ENCODE measurements around the gene KCNK15. TPM values are rescaled to one million over a fixed set of nuclear protein-coding genes. Genes with fewer than 3 reads are reported as not detected.

KCNK15 gene
- total RNA-seq, 1 experiment from 2014 or later, result 0.33 TPM

GRCh38 chr20:44745122-44745597 is 505 bp upstream of the KCNK15 start:
- H3K79me1 ChIP-seq (ENCODE audit: insufficient read depth, low read depth, low read length, poor library complexity, severe bottlenecking), result no peaks in the 10 kb centered on the region
- H3K27ac Mint-ChIP-seq, result no peak overlapping the region; a peak in 1 of 7 replicates
- H2BK15ac ChIP-seq (ENCODE audit: low read depth, low read length), result no peak overlapping the region
- peak overlapping the region; percentile 62 to 77 for H3K4me3 Mint-ChIP-seq
- TF ChIP-seq, protein P1, sequence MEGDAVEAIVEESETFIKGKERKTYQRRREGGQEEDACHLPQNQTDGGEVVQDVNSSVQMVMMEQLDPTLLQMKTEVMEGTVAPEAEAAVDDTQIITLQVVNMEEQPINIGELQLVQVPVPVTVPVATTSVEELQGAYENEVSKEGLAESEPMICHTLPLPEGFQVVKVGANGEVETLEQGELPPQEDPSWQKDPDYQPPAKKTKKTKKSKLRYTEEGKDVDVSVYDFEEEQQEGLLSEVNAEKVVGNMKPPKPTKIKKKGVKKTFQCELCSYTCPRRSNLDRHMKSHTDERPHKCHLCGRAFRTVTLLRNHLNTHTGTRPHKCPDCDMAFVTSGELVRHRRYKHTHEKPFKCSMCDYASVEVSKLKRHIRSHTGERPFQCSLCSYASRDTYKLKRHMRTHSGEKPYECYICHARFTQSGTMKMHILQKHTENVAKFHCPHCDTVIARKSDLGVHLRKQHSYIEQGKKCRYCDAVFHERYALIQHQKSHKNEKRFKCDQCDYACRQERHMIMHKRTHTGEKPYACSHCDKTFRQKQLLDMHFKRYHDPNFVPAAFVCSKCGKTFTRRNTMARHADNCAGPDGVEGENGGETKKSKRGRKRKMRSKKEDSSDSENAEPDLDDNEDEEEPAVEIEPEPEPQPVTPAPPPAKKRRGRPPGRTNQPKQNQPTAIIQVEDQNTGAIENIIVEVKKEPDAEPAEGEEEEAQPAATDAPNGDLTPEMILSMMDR (conservative IDR thresholded peaks at IDR 0.05), result no peak
- no peak overlapping the region for H2BK12ac ChIP-seq (ENCODE audit: insufficient read length, low read depth, low read length)
- H3K79me2 ChIP-seq (ENCODE audit: insufficient read depth, low read length), result no peaks in the 10 kb centered on the region
- H4K20me1 ChIP-seq (ENCODE audit: control insufficient read depth, insufficient read depth, insufficient read length), result no peaks in the 10 kb centered on the region
- H3K18ac ChIP-seq (ENCODE audit: insufficient read length, low read depth, low read length), result no peak overlapping the region
- no peak overlapping the region for H4K5ac ChIP-seq (ENCODE audit: insufficient read length, low read depth, low read length)
- H3K23ac ChIP-seq (ENCODE audit: insufficient read length, low read depth, low read length), result no peak overlapping the region
- WGBS (ENCODE audit: extremely low coverage, insufficient read length, low lambda C conversion rate), result 60% methylated on average over 1 of the region's 5 CpGs
- H3K9me3 ChIP-seq (ENCODE audit: control insufficient read depth, low read depth, low read length), result no peaks in the 10 kb centered on the region
- peaks cover 12 to 36% of the 10 kb centered on the region in 2 experiments for H3K4me1 Mint-ChIP-seq
- no peak overlapping the region for H2AFZ ChIP-seq (ENCODE audit: low read length)
- H3T11ph ChIP-seq (ENCODE audit: low read length), result no peak overlapping the region
- H4K8ac ChIP-seq (replicated peaks; ENCODE audit: insufficient read length, low read depth, low read length), result no peak overlapping the region
- H3K14ac ChIP-seq (ENCODE audit: insufficient read depth, low read length), result no peak overlapping the region
- no peak overlapping the region for H2BK120ac ChIP-seq (ENCODE audit: low read depth, low read length, poor library complexity, severe bottlenecking)
- no peak overlapping the region for H3K4ac ChIP-seq (ENCODE audit: low read depth, low read length)
- H3K27me3 Mint-ChIP-seq (ENCODE audit: low read depth), result peaks cover 78% of the 10 kb centered on the region
- no peak overlapping the region for H3K27ac ChIP-seq (ENCODE audit: insufficient read length, low read depth, low read length)
- H3K27me3 ChIP-seq (ENCODE audit: insufficient read depth, low read length), result peaks cover 7% of the 10 kb centered on the region; the same call in 1 of the 2 replicates
- DNase-seq, result no peak
- peaks cover 8% of the 10 kb centered on the region for H3K23me2 ChIP-seq (ENCODE audit: insufficient read length, low read depth, low read length, poor library complexity, severe bottlenecking)
- no peak overlapping the region for H2AK5ac ChIP-seq (ENCODE audit: insufficient read length, low read length)
- H3K9ac ChIP-seq (ENCODE audit: extremely low read depth, insufficient read length, low read length), result no peak overlapping the region
- no peak overlapping the region for H2BK20ac ChIP-seq (ENCODE audit: low read depth, low read length, poor library complexity, severe bottlenecking)
- no peak overlapping the region for H2BK5ac ChIP-seq (ENCODE audit: insufficient read length, low read length)
- peak overlapping the region; percentile 92 for H3K4me2 ChIP-seq (ENCODE audit: insufficient read depth, insufficient read length, low read length)
- H3K4me1 ChIP-seq (ENCODE audit: insufficient read depth, low read length), result no peaks in the 10 kb centered on the region
- H4K91ac ChIP-seq (ENCODE audit: insufficient read length, low read depth, low read length), result no peak overlapping the region
- no peaks in the 10 kb centered on the region for H3K36me3 Mint-ChIP-seq (ENCODE audit: insufficient read depth in 1 of 3, low read depth in 3 of 3)
- H3K56ac ChIP-seq (ENCODE audit: insufficient read length, low read depth, low read length), result no peak overlapping the region
- H3K9me3 Mint-ChIP-seq, result no peaks in the 10 kb centered on the region; a peak in 1 of 5 replicates
